Suprapubic skin (tissue), 3 donors: ENCODE results near the gene UXT.

Experiments
- CTCF ChIP-seq, 2 donors: fragments of 200-600 bp in 1 of 2; fragments of 450-650 bp in 1 of 2; sonication (generic) in 1 of 2; IDR thresholded peaks; one replicate each; pipeline ENCODE4 v1.5.1; 2016 to 2019; ENCODE audit warnings: antibody characterized with exemption in 2 of 2, mild to moderate bottlenecking in 1 of 2, moderate library complexity in 1 of 2
- POLR2AphosphoS5 ChIP-seq, 3 donors: sonication (generic); formaldehyde crosslinking; IDR thresholded peaks; one replicate each; pipeline ENCODE4 v1.6.1; 2017; ENCODE audit warnings: antibody characterized with exemption in 3 of 3

- TF ChIP-seq CTCF (IDR thresholded peaks at IDR 0.05) = no peak
- TF ChIP-seq POLR2AphosphoS5 (IDR thresholded peaks at IDR 0.05) = no peak
Measured at GRCh38 chrX:47683829-47684205, 24.8 kb upstream of the UXT start.
